HepG2 (cell line): Measurements from ENCODE around the gene TNFSF11. TPM values are rescaled to one million over a fixed set of nuclear protein-coding genes. Genes with fewer than 3 reads are reported as not detected.

Experiments
- ATAC-seq: fragments of 200-7000 bp; cut with Tn5 transposase; 3 replicates; pipeline ENCODE4 v1.9.1; 2020; ENCODE audit warnings: mild to moderate bottlenecking, moderate library complexity
- BruUV-seq: library from RNA; stranded (reverse); fragments of 400-500 nt; replicated peaks from 2 replicates; lab custom pipeline; 2021; lab: Mats Ljungman, UMichigan
- CTCF ChIA-PET: fragments of 300-600 bp; formaldehyde crosslinking; extraction: SDS; loops from one replicate; lab custom pipeline; 2021; ENCODE audit warnings: low total read pairs, inconsistent platforms, low intra/inter-chr PET ratio; lab: Yijun Ruan, JAX
- POLR2A ChIA-PET: fragments of 350-600 bp; sonication (Branson Sonifier 250); formaldehyde crosslinking; loops from one replicate; lab custom pipeline; 2020; ENCODE audit warnings: antibody characterized with exemption, inconsistent platforms; lab: Yijun Ruan, JAX
- DNase-seq: peaks from one replicate; pipeline ENCODE4 v3.0.0-alpha.2; 2015; ENCODE audit warnings: low spot score
- FAIRE-seq: peaks from 3 replicates; lab custom pipeline; 2011; peaks lifted over from hg19 to GRCh38; lab: Jason Lieb, UNC
- H2AFZ ChIP-seq: one replicate; pipeline ENCODE4 v1.6.1; 2011; ENCODE audit warnings: low read length, inconsistent platforms
- H3K27ac ChIP-seq: fragments of 300-600 bp; 3 replicates; pipeline ENCODE4 v1.8.0; 2011; ENCODE audit warnings: mixed run types, mild to moderate bottlenecking, mixed read lengths, low read length, inconsistent platforms; ENCODE audit not compliant: insufficient read depth; ENCODE audit errors: extremely low read length
- H3K27me3 ChIP-seq, 2 experiments: fragments of 200-600 bp in 1 of 2; 2 replicates in 1 of 2; 3 replicates in 1 of 2; pipeline versions ENCODE4 v1.6.0 to v1.8.0; 2011; ENCODE audit warnings: low read length in 2 of 2, mild to moderate bottlenecking in 2 of 2, moderate library complexity in 2 of 2, inconsistent platforms in 1 of 2; ENCODE audit not compliant: insufficient read depth in 2 of 2, control insufficient read depth in 1 of 2
- H3K36me3 ChIP-seq, 2 experiments: fragments of 200-600 bp in 1 of 2; replicated peaks in 1 of 2; 2 replicates in 1 of 2; 3 replicates in 1 of 2; pipeline versions ENCODE4 v1.5.1 to v1.8.0; 2011; ENCODE audit warnings: low read length in 2 of 2, inconsistent platforms in 1 of 2; ENCODE audit not compliant: insufficient read depth in 2 of 2, control insufficient read depth in 1 of 2
- H3K4me1 ChIP-seq: 2 replicates; pipeline ENCODE4 v1.5.1; 2012; ENCODE audit warnings: low read length, inconsistent platforms; ENCODE audit not compliant: insufficient read depth
- H3K4me2 ChIP-seq: 2 replicates; pipeline ENCODE4 v1.6.0; 2011; ENCODE audit warnings: low read depth, low read length, inconsistent platforms
- H3K4me3 ChIP-seq, 3 experiments: fragments of 200-600 bp in 1 of 3; sonication (generic), shearing (Covaris generic) in 1 of 3; replicated peaks in 1 of 3; 2 replicates each; pipeline ENCODE4 v1.5.1; 2011 to 2016; ENCODE audit warnings: low read length in 3 of 3, inconsistent platforms in 2 of 3, low read depth in 2 of 3, mild to moderate bottlenecking in 2 of 3, control low read depth in 1 of 3, mixed read lengths in 1 of 3; ENCODE audit not compliant: insufficient read depth in 1 of 3
- H3K79me2 ChIP-seq: one replicate; pipeline ENCODE4 v1.6.1; 2011; ENCODE audit warnings: low read length, inconsistent platforms; ENCODE audit not compliant: insufficient read depth
- H3K9ac ChIP-seq: 2 replicates; pipeline ENCODE4 v1.6.0; 2011; ENCODE audit warnings: mild to moderate bottlenecking, low read depth, low read length, inconsistent platforms; ENCODE audit not compliant: insufficient read depth
- H3K9me3 ChIP-seq: 2 replicates; pipeline ENCODE4 v1.5.1; 2012; ENCODE audit warnings: mild to moderate bottlenecking, low read length
- H4K20me1 ChIP-seq: 2 replicates; pipeline ENCODE4 v1.6.0; 2011; ENCODE audit warnings: inconsistent platforms, mild to moderate bottlenecking, low read length, moderate library complexity; ENCODE audit not compliant: insufficient read depth
- FOSL2 ChIP-seq: sonication (generic); formaldehyde crosslinking; IDR thresholded peaks from 2 replicates; pipeline ENCODE4 v1.4.0; 2020; ENCODE audit warnings: missing genetic modification reagents
- FOXM1 ChIP-seq: sonication (generic); formaldehyde crosslinking; IDR thresholded peaks from 2 replicates; pipeline ENCODE4 v1.5.0; 2020; ENCODE audit warnings: missing genetic modification reagents
- LCORL ChIP-seq, 2 experiments: fragments of 450-650 bp in 1 of 2; sonication (generic) in 1 of 2; formaldehyde crosslinking in 1 of 2; IDR thresholded peaks; 2 replicates each; pipeline versions ENCODE4 v1.5.0 to v1.6.1; 2017 to 2020; ENCODE audit warnings: antibody characterized with exemption in 1 of 2, missing genetic modification reagents in 1 of 2
- RBM22 ChIP-seq: fragments of 200-400 bp; formaldehyde crosslinking; optimal IDR thresholded peaks from 2 replicates; pipeline ENCODE3; 2017; ENCODE audit warnings: mild to moderate bottlenecking, low read length, moderate library complexity
- REPIN1 ChIP-seq: sonication (generic); formaldehyde crosslinking; IDR thresholded peaks from 2 replicates; pipeline ENCODE4 v1.8.0; 2022; ENCODE audit warnings: missing genetic modification reagents, low read depth, mild to moderate bottlenecking, borderline replicate concordance
- SALL2 ChIP-seq: sonication (generic); formaldehyde crosslinking; IDR thresholded peaks from 2 replicates; pipeline ENCODE4 v1.8.1; 2023; ENCODE audit warnings: mild to moderate bottlenecking, missing genetic modification reagents, inconsistent platforms
- STAG1 ChIP-seq: sonication (generic); formaldehyde crosslinking; IDR thresholded peaks from 2 replicates; pipeline ENCODE4 v1.4.0; 2020; ENCODE audit warnings: missing genetic modification reagents
- SUZ12 ChIP-seq: fragments of 150-350 bp; IDR thresholded peaks from 2 replicates; pipeline ENCODE4 v1.6.1; 2014; ENCODE audit warnings: low read depth, low read length
- ZBTB3 ChIP-seq: sonication (generic); formaldehyde crosslinking; IDR thresholded peaks from 2 replicates; pipeline ENCODE4 v1.4.0; 2020; ENCODE audit warnings: low read depth, mild to moderate bottlenecking, moderate library complexity, missing genetic modification reagents, borderline replicate concordance
- ZBTB44 ChIP-seq: sonication (generic); formaldehyde crosslinking; IDR thresholded peaks from 2 replicates; pipeline ENCODE4 v1.4.0; 2020; ENCODE audit warnings: missing genetic modification reagents
- ZNF644 ChIP-seq: IDR thresholded peaks from 2 replicates; pipeline ENCODE4 v1.6.1; 2016; ENCODE audit warnings: low read depth
- ZNF709 ChIP-seq: sonication (generic); formaldehyde crosslinking; IDR thresholded peaks from 2 replicates; pipeline ENCODE4 v1.5.0; 2020; ENCODE audit warnings: mild to moderate bottlenecking, missing genetic modification reagents
- ZNF841 ChIP-seq: sonication (generic); formaldehyde crosslinking; IDR thresholded peaks from 2 replicates; pipeline ENCODE4 v1.8.1; 2023; ENCODE audit warnings: missing genetic modification reagents, borderline replicate concordance
- WGBS: methylation state at CpG from one replicate; pipeline ENCODE4 v1.1.6; 2017; ENCODE audit warnings: low lambda C conversion rate; 5-methylcytosine and 5-hydroxymethylcytosine counted together
- in situ Hi-C: cut with HindIII; loops from 2 replicates; pipeline ENCODE4 v1.10.0; 2017; ENCODE audit warnings: low pct_unique_long_range_greater_than_20kb; ENCODE audit not compliant: extremely low pct_ligation_motif_present
- intact Hi-C: fragments of 100-400 bp; cut with micrococcal nuclease; formaldehyde crosslinking; loops from one replicate; pipeline ENCODE4 v1.10.0; 2022; ENCODE audit not compliant: unreplicated experiment
- polyA plus RNA-seq, 8 experiments: library from polyadenylated mRNA; depleted of rRNA in 3 of 8; stranded (reverse) in 7 of 8; unstranded in 1 of 8; fragments of >200 nt; fragmentation: Illumina TruSeq in 4 of 8; extraction: Trizol in 4 of 8; gene quantifications; 2 replicates each; pipeline versions ENCODE4 v1.2.1 to v1.2.3, GENCODE V29; 2011 to 2016; ENCODE audit warnings: low read depth in 4 of 8, missing spikeins in 1 of 8, mixed read lengths in 1 of 8; ENCODE audit not compliant: insufficient read depth in 1 of 8
- total RNA-seq, 5 experiments: library from RNA; depleted of rRNA; stranded (reverse); fragments of >200 nt; fragmentation: Illumina TruSeq; extraction: Trizol; gene quantifications; 2 replicates each; pipeline ENCODE4 v1.2.3, GENCODE V29; 2016; ENCODE audit warnings: low read depth in 1 of 5

TNFSF11 gene
- total and polyA plus RNA-seq, 2 of the 13 experiments (the other 11 are each of a cell fraction or from before 2014, with no cell fraction given), result 0.03 TPM; not detected in 1

GRCh38 chr13:42652642-42653415, 78.9 kb downstream of the TNFSF11 start:
- ATAC-seq, result no peak
- H2AFZ ChIP-seq, result no peak overlapping the region
- no peak overlapping the region for H3K4me2 ChIP-seq
- WGBS, result 0% methylated on average over 1 of the region's 1 CpG
- in situ Hi-C loops (no loop called here), intact Hi-C loops (no loop called here)
- ChIA-PET POLR2A (no interaction called here), CTCF (no interaction called here)
- H3K4me1 ChIP-seq, result no peaks in the 10 kb centered on the region
- TF ChIP-seq REPIN1 (CRISPR knock-in tag) (no peak), ZBTB3 (no peak), LCORL (IDR thresholded peaks at IDR 0.05) (no peak), LCORL (CRISPR knock-in tag; IDR thresholded peaks at IDR 0.05) (no peak), ZNF841 (CRISPR knock-in tag) (no peak), ZBTB44 (CRISPR knock-in tag) (no peak), SUZ12 (no peak), ZNF644 (no peak), FOSL2 (CRISPR knock-in tag) (no peak), FOXM1 (no peak), ZNF709 (CRISPR knock-in tag) (no peak), SALL2 (CRISPR knock-in tag) (no peak), RBM22 (no peak), STAG1 (CRISPR knock-in tag) (no peak)
- no peaks in the 10 kb centered on the region for H3K79me2 ChIP-seq
- no peaks in the 10 kb centered on the region for H3K27me3 ChIP-seq
- no TSS peak for BruUV-seq
- DNase-seq, result no peak
- peaks cover 7% of the 10 kb centered on the region; the same call in 1 of the 2 replicates for H3K9me3 ChIP-seq
- H3K27ac ChIP-seq, result no peak overlapping the region
- H4K20me1 ChIP-seq, result no peaks in the 10 kb centered on the region
- no peak for FAIRE-seq
- no peak overlapping the region for H3K9ac ChIP-seq
- no peaks in the 10 kb centered on the region for H3K36me3 ChIP-seq
- H3K4me3 ChIP-seq, result no peak overlapping the region
